Measurements from ENCODE around the gene SNX17.

- no peak for TF ChIP-seq CBX3 (IDR thresholded peaks at IDR 0.05; ENCODE audit: low read depth)
- TF ChIP-seq POLR2AphosphoS5 (IDR thresholded peaks at IDR 0.05; ENCODE audit: low read depth, low read length) = no peak; the same call in none of the 2 replicates
- no peak for TF ChIP-seq EZH2phosphoT487 (IDR thresholded peaks at IDR 0.05; ENCODE audit: borderline replicate concordance)
These were observed 8.4 kb downstream of the SNX17 start for GRCh38 chr2:27378809-27379290.
